Measurements from ENCODE around the gene UBE2E2. TPM values are rescaled to one million over a fixed set of nuclear protein-coding genes. Genes with fewer than 3 reads are reported as not detected.
"Not testable (repeated sequence)": the region's sequence is repeated elsewhere in the genome, so short reads cannot be mapped to it uniquely, and the experiment has no call there.

UBE2E2 gene
- total RNA-seq, 1 experiment from 2014 or later: 64.3 TPM

GRCh38 chr3:23615068-23615467 is 411.9 kb downstream of the UBE2E2 start:
- peaks cover 7% of the 10 kb centered on the region for H3K36me3 Mint-ChIP-seq (ENCODE audit: insufficient read depth, unreplicated experiment)
- peaks cover 15% of the 10 kb centered on the region for H3K4me1 Mint-ChIP-seq (ENCODE audit: insufficient read depth, unreplicated experiment)
- H3K27ac Mint-ChIP-seq (ENCODE audit: low read depth, unreplicated experiment): no peak overlapping the region
- H3K27me3 Mint-ChIP-seq (ENCODE audit: insufficient read depth, unreplicated experiment): no peaks in the 10 kb centered on the region
- no TSS peak for BruUV-seq (replicated peaks)
- no peak for DNase-seq (ENCODE audit: unreplicated experiment)
- no peaks in the 10 kb centered on the region for H3K9me3 Mint-ChIP-seq (ENCODE audit: unreplicated experiment)
- intact Hi-C loops (cut with micrococcal nuclease): no loop called here
- TF ChIP-seq CTCF (IDR thresholded peaks at IDR 0.05; ENCODE audit: unreplicated experiment): no peak
- POLR2A ChIA-PET: no interaction called here
- CTCF ChIA-PET: no interaction called here
- H3K4me3 Mint-ChIP-seq (ENCODE audit: unreplicated experiment): no peak overlapping the region

GRCh38 chr3:23618475-23618874 is 415.3 kb downstream of the UBE2E2 start:
- BruUV-seq (replicated peaks); H3K36me3 Mint-ChIP-seq (ENCODE audit: insufficient read depth, unreplicated experiment); DNase-seq (ENCODE audit: unreplicated experiment); CTCF ChIA-PET; H3K27me3 Mint-ChIP-seq (ENCODE audit: insufficient read depth, unreplicated experiment); intact Hi-C loops (cut with micrococcal nuclease); H3K9me3 Mint-ChIP-seq (ENCODE audit: unreplicated experiment); H3K27ac Mint-ChIP-seq (ENCODE audit: low read depth, unreplicated experiment); H3K4me3 Mint-ChIP-seq (ENCODE audit: unreplicated experiment): not testable (repeated sequence)
- H3K4me1 Mint-ChIP-seq (ENCODE audit: insufficient read depth, unreplicated experiment): peaks cover 11% of the 10 kb centered on the region
- POLR2A ChIA-PET: interaction anchor here (1.7 kb wide), 1 partner anchor 10 kb away, joined by 6 read pairs; no protein-coding TSS in a partner anchor

DNA sequence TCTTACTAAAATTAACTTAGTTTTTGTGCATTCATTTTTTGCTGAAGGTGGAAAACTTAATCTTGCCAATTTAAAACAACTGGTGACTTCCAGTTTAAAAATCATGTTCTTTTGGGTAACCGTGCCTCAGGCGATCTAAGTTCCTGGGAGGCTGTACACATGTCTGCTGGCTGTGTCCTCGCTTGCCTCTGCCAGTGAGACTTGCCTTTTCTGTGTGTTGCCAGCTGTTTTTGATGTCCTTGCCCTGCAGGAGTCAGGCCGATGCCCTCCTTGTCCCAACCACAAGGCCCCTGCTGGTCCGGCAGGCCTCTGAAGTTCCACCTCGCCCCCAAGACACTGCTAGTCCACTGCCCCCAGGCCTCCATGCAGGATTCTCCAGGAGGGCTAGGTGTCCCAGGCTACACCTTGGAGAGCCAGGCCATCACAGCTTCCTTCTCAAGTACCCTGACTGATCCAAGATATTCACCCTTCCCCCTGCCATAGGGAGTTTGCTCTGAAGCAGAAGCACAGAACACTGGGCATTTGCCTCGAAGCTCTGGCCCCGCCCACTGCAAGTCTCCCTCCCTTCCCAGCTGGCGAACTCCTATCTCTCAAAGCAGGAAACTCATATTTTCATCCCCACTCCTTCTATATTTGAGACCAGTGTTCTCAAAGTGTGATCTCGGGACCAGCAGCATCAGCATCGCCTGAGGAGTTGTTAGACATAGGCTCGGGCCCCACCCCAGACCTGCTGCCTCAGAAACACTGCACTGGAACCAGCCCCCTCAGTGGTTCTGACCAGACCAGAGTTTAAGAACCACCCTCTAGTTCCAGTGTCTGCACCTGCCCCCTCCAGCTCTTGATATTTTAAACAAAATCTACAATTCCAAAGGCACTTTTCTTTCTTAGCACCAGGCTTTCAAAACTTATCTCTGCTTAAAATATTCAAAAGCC is 416.8 kb downstream of the UBE2E2 start:
- no TSS peak for BruUV-seq (replicated peaks)
- H3K4me1 Mint-ChIP-seq (ENCODE audit: insufficient read depth, unreplicated experiment): peaks cover 11% of the 10 kb centered on the region
- ChIA-PET POLR2A (interaction anchor here (0.7 to 1.7 kb wide), 4 partner anchors 9 to 25 kb away, joined by 3 to 6 read pairs (median 3); no protein-coding TSS in a partner anchor), CTCF (no interaction called here)
- peak overlapping the region; percentile 71 for H3K27ac Mint-ChIP-seq (ENCODE audit: low read depth, unreplicated experiment)
- peak overlapping the region; percentile 17 for H3K4me3 Mint-ChIP-seq (ENCODE audit: unreplicated experiment)
- no peaks in the 10 kb centered on the region for H3K27me3 Mint-ChIP-seq (ENCODE audit: insufficient read depth, unreplicated experiment)
- peaks cover 7% of the 10 kb centered on the region for H3K36me3 Mint-ChIP-seq (ENCODE audit: insufficient read depth, unreplicated experiment)
- DNase-seq (ENCODE audit: unreplicated experiment): no peak
- intact Hi-C loops (cut with micrococcal nuclease): no loop called here
- no peak for TF ChIP-seq CTCF (IDR thresholded peaks at IDR 0.05; ENCODE audit: unreplicated experiment)
- H3K9me3 Mint-ChIP-seq (ENCODE audit: unreplicated experiment): peaks cover 6% of the 10 kb centered on the region

DNA sequence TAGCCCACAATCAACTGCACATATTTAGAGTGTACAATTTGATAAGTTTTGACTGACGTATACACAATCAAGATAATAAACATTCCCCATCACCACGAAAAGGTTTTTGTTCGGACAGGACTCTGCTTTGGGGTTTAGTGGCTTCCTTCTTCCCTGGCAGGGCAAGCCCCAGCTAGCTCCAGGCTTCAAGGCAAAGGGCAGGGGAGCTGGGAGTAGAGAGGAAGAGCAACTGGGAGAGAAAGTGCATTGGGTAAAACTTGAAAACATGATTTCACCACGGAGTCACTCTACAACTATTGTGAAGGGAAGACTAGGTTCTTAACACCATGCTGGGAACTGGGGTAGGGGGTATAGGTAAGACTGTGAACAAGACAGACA is 417.5 kb downstream of the UBE2E2 start:
- no TSS peak for BruUV-seq (replicated peaks)
- intact Hi-C loops (cut with micrococcal nuclease): no loop called here

More for the DNA sequence above, 417.5 kb downstream of the UBE2E2 start:
- peaks cover 13% of the 10 kb centered on the region for H3K9me3 Mint-ChIP-seq (ENCODE audit: unreplicated experiment)
- H3K36me3 Mint-ChIP-seq (ENCODE audit: insufficient read depth, unreplicated experiment): peaks cover 7% of the 10 kb centered on the region
- H3K4me3 Mint-ChIP-seq (ENCODE audit: unreplicated experiment): no peak overlapping the region
- CTCF ChIA-PET: no interaction called here
- TF ChIP-seq CTCF (IDR thresholded peaks at IDR 0.05; ENCODE audit: unreplicated experiment): no peak
- no peak for DNase-seq (ENCODE audit: unreplicated experiment)
- POLR2A ChIA-PET: interaction anchor here (1.0 kb wide), 1 partner anchor 17 kb away, joined by 3 read pairs; no protein-coding TSS in a partner anchor
- peak overlapping the region; percentile 71 for H3K27ac Mint-ChIP-seq (ENCODE audit: low read depth, unreplicated experiment)
- H3K4me1 Mint-ChIP-seq (ENCODE audit: insufficient read depth, unreplicated experiment): peaks cover 11% of the 10 kb centered on the region
- H3K27me3 Mint-ChIP-seq (ENCODE audit: insufficient read depth, unreplicated experiment): no peaks in the 10 kb centered on the region

Measured in MCF 10A (cell line).